Stimulated activated CD4-positive, alpha-beta T cell treated with anti-CD3 and anti-CD28 coated beads, Interleukin-4, amount 100 ng/mL, for 4 hours (primary cell): ENCODE measurements around the gene KIF19.
"Not testable (repeated sequence)": the region's sequence is repeated elsewhere in the genome, so short reads cannot be mapped to it uniquely, and the experiment has no call there.

Experiments
- DNase-seq, 2 experiments: peaks; one replicate each; pipeline ENCODE4 v3.0.0-alpha.2; 2020

KIF19 gene

DNA sequence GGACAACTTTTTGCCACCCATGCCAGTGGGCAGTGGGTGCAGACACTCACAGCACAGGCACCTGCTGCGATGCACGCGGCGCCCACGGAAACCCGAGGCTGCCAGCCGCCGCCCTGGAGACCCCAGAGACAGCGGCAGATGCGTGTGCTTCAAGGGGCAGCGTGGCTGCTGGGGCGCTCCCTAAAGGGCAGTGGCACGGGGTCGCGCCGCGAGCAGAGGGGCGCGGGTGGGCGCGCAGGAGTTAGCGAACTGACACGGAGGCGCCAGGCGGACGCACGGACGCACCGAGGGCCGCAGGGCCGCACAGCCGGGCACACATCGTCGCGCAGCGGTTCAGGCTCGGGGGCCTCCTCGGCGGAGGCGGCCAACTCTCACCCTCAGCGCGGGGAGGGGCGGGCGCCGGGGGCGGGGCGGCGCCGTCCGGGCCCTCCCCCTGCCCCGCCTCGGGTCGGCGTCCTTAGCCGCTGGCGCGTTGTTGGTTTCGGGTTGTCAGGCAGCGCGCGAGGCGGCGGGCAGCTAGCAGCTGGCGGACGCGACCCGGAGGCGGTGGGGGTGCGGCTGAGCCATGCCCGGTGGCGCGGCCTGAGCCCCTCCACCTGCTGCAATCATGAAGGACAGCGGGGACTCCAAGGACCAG, at the start of gene KIF19:
Gene KIF19 (plus strand): TSS at position 484 of the 637 bp plus-strand sequence. CDS start 124 bp downstream, at position 608.
- peak; percentile 43 to 55 for DNase-seq

DNA sequence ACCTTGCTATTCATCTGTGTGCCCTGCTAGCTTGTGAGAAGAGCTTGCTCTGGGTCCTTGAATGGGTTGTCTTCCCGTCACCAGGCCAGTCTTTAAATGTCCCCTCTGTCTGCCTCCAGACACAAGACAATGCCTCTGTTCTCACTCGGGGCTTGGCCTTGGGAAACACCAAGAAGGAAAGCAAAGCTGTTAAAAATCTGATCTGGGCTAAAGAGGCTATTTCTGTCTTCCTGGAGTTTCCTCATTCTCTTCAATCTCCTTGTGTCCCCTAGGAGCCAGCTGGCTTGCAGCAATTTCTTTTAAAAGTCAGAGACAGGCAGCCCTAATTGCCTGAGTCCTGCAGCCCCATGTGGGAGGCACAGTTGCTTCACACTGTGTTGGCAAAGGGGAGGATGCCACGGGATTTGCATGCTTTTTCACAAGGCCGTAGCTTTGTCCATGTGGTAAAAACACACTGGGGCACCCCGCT, 49.5 kb upstream of the KIF19 start:
- DNase-seq: no peak

- no peak for DNase-seq
These were observed 48.1 kb upstream of the KIF19 start for GRCh38 chr17:74277935-74278334.

DNA sequence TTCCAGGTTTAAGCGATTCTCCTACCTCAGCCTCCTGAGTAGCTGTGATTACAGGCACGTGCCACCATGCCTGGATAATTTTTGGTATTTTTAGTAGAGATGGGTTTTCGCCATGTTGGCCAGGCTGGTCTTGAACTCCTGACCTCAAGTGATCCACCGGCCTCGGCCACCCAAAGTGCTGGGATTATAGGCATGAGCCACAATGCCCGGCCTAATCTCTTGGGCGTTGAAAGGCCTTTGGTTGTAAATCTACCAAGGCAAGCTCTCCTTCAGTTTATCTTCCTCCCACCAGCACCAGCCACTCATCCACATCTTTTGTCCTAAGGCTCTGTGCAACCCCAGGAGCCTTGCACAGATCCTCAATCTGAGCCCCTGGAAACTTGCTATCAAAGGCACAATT, 46.4 kb upstream of the KIF19 start:
- DNase-seq: not testable (repeated sequence)

DNA sequence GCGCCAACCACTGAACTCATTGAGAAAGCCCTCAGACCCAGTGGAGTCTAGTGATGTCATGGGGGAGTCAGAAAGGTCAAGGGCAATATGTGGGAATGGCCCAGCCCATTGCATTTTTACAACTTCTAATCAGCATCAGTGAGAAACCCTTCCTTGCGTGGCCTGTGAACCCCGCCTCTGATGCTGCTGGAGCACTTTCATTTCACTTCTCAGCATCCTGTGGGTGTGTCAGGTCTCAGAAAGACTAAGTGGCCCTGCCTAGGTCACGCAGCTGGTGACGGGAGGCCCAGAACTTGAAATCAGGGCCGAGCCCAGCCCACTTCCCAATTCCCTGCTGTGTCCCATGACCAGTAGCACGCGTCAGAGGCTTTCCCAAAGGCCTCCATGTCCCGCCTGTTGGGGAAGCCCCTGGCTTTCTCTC, 45.9 kb upstream of the KIF19 start:
- DNase-seq: peak; percentile 29 to 49

GRCh38 chr17:74281799-74282198, 44.2 kb upstream of the KIF19 start:
- no peak for DNase-seq

- DNase-seq: not testable (repeated sequence)
These were observed 43.8 kb upstream of the KIF19 start for GRCh38 chr17:74282274-74282586.

DNA sequence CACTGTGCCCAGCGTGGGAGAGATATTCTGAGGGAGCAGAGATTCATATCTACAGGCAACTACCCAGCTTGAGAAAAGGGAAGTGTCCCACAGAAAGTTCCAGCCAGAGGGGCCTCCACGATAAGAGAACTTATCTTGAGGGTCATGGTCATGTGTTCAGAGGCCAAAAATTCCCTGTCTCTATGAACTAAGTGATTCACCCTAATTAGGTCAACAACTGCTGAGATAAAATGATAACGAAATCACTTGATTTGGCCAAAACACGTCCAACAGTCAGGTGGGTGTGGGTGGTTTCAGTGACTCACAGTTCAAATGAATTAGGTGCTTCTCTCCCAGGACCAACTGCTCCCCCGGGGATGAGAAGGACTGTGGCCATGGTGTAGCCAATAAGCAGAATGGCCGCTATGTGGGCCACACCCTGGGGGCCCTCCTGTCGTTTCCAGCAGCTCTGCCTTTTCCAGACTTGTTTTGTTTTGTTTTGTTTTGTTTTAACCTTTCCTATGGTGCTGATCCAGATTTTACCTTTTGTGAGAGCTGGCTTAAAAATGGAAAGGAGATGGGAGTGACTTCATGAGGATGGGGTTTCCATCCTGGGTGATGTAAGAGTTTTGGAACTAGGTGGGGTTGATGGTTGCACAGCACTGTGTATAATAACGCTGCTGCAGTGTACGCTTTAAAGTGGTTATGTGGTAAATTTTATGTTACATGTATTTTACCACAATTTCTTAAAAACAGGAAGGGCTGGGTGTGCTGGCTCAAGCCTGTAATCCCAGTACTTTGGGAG, 43.2 kb upstream of the KIF19 start:
- DNase-seq: peak; percentile 29 to 44

GRCh38 chr17:74283371-74283673, 42.7 kb upstream of the KIF19 start:
- no peak for DNase-seq

DNA sequence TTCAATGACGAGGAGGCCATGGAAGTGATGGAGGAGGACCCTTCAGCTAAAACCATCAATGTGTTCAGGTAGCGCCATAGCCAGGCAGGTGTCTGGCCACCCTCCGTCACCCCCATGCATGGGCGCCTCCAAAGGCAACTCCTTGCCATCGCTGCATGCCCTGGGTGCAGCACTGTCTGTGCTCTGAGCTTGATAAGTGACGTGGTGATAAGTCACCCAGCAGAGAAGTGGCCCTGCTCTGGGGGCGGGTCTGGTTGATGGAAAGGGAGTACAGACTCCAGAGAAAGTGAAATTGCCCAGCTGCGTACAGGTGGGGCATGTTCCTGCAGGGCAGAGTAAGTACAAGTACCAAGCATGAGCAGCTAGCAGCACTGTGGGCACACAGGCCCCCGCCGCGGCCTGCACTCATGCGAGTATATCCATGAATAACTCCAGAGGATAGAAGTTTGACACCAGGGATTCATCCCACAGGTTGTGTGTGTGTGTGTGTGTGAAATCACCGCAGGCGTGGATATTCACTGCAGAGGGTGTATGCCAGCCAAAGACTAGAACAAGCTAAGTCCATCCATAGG, 38.9 kb upstream of the KIF19 start:
- no peak for DNase-seq

- no peak for DNase-seq
These were observed 37.2 kb upstream of the KIF19 start for GRCh38 chr17:74288785-74289184.

- no peak for DNase-seq
These were observed 36.3 kb upstream of the KIF19 start for GRCh38 chr17:74289688-74290087.

GRCh38 chr17:74290340-74290739, 35.7 kb upstream of the KIF19 start:
- no peak for DNase-seq

DNA sequence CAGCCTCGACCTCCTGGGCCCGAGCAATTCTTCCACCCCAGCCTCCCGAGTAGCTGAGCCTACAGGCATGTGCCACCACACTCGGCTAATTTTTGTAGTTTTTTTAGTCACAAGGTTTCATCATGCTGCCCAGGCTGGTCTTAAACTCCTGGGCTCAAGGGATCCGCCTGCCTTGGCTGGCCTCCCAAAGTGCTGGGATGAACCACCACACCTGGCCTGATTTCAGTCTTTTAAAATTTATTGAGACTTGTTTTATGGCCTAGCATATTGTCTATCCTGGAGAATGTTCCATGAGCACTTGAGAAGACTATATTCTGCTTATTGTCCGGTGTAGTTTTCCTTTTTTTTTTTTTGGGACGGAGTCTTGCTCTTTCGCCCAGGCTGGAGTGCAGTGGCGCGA, 33.5 kb upstream of the KIF19 start:
- no peak for DNase-seq

- DNase-seq: no peak
These were observed 30.1 kb upstream of the KIF19 start for GRCh38 chr17:74295625-74296547.

DNA sequence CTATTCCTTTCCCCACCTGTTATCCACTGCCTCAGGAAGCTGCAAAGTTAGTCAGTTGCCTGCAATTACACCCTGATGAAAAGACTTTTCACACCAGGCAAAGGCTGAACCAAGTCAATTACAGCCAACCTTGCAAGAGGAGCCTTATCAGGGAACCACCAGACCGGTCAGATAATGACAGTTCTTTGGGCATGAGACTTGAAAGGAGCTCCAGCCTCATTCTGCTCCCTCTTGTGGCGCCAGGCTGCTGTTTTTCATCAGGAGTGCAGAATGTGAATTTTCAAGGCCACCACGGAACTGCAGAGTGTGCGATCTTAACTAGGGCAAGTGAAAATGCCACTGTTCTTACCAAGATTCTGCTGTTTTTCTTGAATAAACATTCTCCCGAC, 29.5 kb upstream of the KIF19 start:
- no peak for DNase-seq

DNA sequence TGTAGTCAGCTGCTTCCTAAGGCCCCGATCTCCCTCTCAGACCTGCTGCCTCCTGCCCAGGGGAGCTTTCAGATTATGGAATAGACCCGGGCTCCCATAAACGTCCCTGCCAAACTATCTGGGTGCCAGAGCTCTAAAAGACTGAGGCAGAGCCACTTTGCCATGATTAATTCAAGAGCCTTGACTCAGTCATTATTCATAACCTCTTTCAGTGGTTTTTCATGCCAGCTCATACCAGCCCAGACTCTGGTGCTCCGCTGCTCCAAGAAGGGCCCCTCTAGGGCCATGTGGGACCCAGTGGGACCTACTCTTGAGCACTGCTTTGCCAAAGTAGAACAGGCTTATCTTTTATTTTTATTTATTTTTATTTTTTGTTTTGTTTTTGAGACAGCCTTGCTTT, 28.1 kb upstream of the KIF19 start:
- no peak for DNase-seq

DNA sequence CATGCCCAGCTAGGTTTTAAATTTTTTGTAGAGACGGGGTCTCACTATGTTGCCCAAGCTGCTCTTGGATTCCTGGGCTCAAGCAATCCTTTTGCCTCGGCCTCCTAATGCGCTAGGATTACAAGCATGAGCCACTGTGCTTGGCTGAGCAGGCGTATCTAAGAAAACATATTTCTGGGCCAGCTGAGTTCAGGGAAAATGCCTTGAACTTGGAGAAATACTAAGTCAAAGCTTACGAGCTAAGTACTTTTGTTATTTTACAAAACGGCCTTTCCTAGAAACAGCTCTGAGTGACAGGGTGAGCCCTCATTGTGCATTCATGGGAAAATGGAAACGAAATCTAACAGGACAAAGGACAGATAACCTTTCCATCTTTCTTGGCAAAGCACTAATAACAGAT, 27.2 kb upstream of the KIF19 start:
- DNase-seq: no peak

DNA sequence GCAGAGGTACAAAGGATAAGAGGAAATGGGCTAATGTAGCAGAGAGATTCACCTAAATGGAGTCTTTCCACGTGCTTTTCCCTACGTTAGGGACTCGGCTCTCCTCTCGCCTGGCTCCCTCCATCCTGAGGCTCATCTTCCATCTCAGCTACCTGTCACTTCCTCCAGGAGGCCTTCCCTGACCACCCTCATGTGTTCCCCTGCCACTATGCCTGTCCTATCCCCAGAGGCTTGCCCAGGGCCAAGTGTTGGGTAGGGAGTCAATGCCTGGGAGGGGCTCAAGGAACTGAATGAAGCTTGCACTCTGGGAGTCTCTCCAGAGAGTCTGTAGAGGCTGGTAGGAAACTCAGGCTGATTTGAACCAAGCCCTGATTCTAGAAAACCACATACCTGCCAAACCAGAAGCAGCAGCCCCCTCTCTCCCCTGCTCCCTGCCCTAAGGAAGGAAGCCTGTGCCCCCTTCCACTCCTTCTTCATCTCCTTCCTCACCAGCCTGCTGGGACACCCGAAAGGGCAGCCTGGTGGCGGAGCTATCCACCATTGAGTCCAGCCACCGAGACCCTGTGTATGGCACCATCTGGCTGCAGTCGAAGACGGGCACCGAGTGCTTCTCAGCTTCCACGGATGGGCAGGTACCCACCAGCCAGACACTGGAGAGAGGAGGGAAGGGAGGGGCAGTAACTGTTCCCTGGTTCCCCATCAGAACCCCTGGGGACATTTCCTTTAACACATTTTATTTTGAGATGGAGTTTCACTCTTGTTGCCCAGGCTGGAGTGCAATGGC, 26.6 kb upstream of the KIF19 start:
- no peak for DNase-seq

GRCh38 chr17:74303305-74303704, 22.7 kb upstream of the KIF19 start:
- DNase-seq: no peak

GRCh38 chr17:74304184-74304583, 21.8 kb upstream of the KIF19 start:
- DNase-seq: no peak

- DNase-seq: no peak
These were observed 20.0 kb upstream of the KIF19 start for GRCh38 chr17:74305865-74306654.
